Gastroesophageal sphincter (tissue), 3 donors: ENCODE data around the gene NUF2.
A peak's percentile ranks its signal among the peaks of the same experiment; 100 is the strongest.

ENCODE experiments used
- POLR2A ChIP-seq, 2 donors: fragments of 450-650 bp; IDR thresholded peaks; one replicate each; pipeline ENCODE4 v1.6.1; 2017; ENCODE audit warnings: antibody characterized with exemption in 2 of 2, mild to moderate bottlenecking in 2 of 2, moderate library complexity in 1 of 2
- TF ChIP-seq, protein P1 (sequence below), 4 experiments: fragments of 200-600 bp in 2 of 4; fragments of 450-650 bp in 2 of 4; sonication (generic) in 1 of 4; IDR thresholded peaks; one replicate each; pipeline ENCODE4 v1.5.1; 2017 to 2019; ENCODE audit warnings: antibody characterized with exemption in 4 of 4, mild to moderate bottlenecking in 2 of 4, moderate library complexity in 2 of 4

DNA sequence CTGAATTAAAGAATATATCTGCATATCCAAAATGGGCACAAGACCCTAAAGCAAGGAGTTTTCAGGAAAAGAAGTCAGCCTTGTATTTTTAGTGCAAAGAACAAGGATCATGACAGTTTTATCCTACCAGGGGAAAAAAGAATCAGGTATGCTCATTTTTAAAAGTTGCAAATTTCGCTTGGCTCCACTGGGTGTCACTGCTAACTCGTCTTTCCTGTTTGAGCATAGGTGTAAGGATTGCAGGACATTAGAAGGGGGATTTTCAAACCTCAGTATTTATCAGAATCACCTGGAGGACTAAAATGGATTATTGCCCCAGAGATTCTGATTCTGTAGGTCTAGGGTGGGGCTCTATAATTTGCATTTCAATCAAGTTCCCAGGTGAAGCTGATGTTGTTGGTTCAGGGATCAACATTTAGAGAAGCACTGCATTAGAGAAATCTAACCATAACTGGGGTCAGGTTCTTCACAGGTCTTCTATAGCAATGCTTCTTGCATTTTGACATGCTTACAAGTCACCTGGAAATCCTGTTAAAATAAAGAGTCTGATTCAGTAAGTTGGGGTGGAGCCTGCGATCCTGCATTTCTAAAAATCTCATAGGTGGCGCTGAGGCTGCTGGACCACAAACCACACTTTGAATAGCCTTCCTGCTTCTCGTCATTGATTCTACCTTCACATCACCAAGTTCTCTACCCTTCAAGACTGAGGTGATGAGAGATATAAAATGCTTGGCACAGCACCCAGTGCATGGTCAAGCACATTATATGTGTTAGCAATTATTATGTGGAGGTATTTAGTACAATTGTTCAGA is 39.6 kb downstream of the NUF2 start:
- no peak for TF ChIP-seq POLR2A (IDR thresholded peaks at IDR 0.05)
- TF ChIP-seq, protein P1, sequence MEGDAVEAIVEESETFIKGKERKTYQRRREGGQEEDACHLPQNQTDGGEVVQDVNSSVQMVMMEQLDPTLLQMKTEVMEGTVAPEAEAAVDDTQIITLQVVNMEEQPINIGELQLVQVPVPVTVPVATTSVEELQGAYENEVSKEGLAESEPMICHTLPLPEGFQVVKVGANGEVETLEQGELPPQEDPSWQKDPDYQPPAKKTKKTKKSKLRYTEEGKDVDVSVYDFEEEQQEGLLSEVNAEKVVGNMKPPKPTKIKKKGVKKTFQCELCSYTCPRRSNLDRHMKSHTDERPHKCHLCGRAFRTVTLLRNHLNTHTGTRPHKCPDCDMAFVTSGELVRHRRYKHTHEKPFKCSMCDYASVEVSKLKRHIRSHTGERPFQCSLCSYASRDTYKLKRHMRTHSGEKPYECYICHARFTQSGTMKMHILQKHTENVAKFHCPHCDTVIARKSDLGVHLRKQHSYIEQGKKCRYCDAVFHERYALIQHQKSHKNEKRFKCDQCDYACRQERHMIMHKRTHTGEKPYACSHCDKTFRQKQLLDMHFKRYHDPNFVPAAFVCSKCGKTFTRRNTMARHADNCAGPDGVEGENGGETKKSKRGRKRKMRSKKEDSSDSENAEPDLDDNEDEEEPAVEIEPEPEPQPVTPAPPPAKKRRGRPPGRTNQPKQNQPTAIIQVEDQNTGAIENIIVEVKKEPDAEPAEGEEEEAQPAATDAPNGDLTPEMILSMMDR (IDR thresholded peaks at IDR 0.05): peak in 1 of 4 experiments; percentile 57
